ENCODE results near the gene SERPINB4.
"Not testable (repeated sequence)": the region's sequence is repeated elsewhere in the genome, so short reads cannot be mapped to it uniquely, and the experiment has no call there.

The SERPINB4 gene

DNA sequence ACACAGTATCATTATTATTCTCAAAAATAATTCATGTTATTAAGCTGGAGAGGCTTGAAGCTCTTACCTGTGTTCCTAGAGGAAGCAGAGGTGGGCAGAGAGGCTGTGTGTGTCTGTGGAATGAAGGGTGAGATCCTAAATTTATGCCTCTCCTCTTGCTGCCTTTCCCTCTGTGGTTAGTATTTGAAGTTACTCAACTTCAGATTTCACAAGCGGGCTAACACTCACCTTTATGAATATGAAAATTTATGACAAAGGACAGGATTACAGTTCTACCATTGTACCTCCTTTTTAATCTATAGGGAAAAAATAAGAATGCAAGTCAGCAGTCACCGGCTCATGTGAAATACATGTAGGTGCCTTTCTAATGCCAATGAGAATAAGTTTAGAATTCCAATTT, at the start of gene SERPINB4:
TSS of gene SERPINB4 (minus strand) at position 115 of the 400 bp plus-strand sequence. CDS start 679 bp downstream, outside the sequence.
- not testable (repeated sequence) for H3K4me3 ChIP-seq (ENCODE audit: low read length); H3K27ac ChIP-seq (ENCODE audit: low read depth, low read length); H3K27me3 ChIP-seq (ENCODE audit: control insufficient read depth, insufficient read depth, low read length); H3K36me3 ChIP-seq (ENCODE audit: control insufficient read depth, insufficient read depth, low read length); H3K4me1 ChIP-seq (ENCODE audit: control insufficient read depth, insufficient read depth, low read length); H3K9ac ChIP-seq (ENCODE audit: low read length)

DNA sequence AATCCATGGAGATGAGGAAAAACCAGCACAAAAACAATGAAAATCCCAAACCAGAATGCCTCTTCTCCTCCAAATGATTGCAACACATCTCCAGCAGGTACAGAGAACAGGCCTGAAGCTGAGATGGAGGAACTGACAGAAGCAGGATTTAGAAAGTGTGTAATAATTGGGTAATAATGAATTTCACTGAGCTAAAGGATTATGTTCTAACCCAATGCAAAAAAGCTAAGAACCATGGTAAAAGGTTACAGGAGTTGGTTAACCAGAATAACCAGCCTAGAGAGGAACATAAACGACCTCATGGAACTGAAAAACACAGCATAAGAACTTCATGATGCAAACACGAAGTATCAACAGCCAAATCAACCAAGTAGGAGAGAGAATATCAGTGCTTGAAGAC, 45.0 kb upstream of the SERPINB4 start:
- Histone ChIP-seq H3K4me3 (ENCODE audit: low read length) (no peak overlapping the region), H3K36me3 (ENCODE audit: control insufficient read depth, insufficient read depth, low read length) (no peaks in the 10 kb centered on the region), H3K27ac (ENCODE audit: low read depth, low read length) (no peak overlapping the region)

DNA sequence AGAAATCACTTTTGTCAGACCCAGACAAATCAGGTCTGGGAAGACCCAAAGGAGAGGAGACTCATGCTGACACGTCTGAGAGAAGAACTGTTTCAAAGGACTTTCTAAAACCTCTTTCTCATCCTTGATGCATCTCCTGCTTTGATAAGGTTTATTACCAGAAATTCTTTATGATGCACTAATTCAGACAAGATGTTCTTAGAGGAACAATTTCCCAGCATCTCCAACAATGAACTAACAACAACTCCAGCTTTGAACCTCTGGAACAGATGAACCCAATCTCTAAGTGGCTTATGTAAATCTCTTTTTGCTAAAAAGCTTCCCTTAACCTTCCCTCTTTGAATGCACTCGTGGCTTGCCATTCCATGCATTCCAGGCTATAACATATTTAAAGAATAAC, 42.8 kb upstream of the SERPINB4 start:
- H3K27me3 ChIP-seq (ENCODE audit: control insufficient read depth, insufficient read depth, low read length) = no peaks in the 10 kb centered on the region
- no peaks in the 10 kb centered on the region for H3K4me1 ChIP-seq (ENCODE audit: control insufficient read depth, insufficient read depth, low read length)
- H3K4me3 ChIP-seq (ENCODE audit: low read length) = no peak overlapping the region
- no peaks in the 10 kb centered on the region for H3K36me3 ChIP-seq (ENCODE audit: control insufficient read depth, insufficient read depth, low read length)
- no peak overlapping the region for H3K9ac ChIP-seq (ENCODE audit: low read length)
- H3K27ac ChIP-seq (ENCODE audit: low read depth, low read length) = no peak overlapping the region

More for the DNA sequence above, 45.0 kb upstream of the SERPINB4 start:
- no peak overlapping the region for H3K9ac ChIP-seq (ENCODE audit: low read length)
- H3K4me1 ChIP-seq (ENCODE audit: control insufficient read depth, insufficient read depth, low read length) = no peaks in the 10 kb centered on the region
- no peaks in the 10 kb centered on the region for H3K27me3 ChIP-seq (ENCODE audit: control insufficient read depth, insufficient read depth, low read length)

DNA sequence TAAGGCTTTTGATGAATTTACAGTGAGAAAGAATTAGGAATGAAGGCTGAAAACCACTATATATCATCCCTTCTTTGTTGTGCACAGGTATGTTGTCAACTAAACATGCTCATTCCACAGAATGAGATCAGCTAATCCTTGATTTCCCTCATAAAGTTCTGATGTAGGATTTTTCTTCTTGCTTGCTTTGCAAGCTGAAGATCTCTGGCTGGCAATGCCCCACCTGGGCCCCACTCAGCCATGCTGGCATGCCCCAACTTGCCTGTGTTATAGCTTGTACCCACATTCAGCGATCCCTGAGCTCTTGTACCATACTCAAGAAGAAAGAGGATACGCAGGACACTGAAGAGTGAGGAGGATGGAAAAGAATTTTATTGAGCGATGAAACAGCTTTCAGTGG, 40.7 kb upstream of the SERPINB4 start:
- H3K4me1 ChIP-seq (ENCODE audit: control insufficient read depth, insufficient read depth, low read length) = no peaks in the 10 kb centered on the region
- H3K27me3 ChIP-seq (ENCODE audit: control insufficient read depth, insufficient read depth, low read length) = no peaks in the 10 kb centered on the region
- H3K36me3 ChIP-seq (ENCODE audit: control insufficient read depth, insufficient read depth, low read length) = no peaks in the 10 kb centered on the region
- H3K27ac ChIP-seq (ENCODE audit: low read depth, low read length) = no peak overlapping the region
- no peak overlapping the region for H3K4me3 ChIP-seq (ENCODE audit: low read length)
- H3K9ac ChIP-seq (ENCODE audit: low read length) = no peak overlapping the region

DNA sequence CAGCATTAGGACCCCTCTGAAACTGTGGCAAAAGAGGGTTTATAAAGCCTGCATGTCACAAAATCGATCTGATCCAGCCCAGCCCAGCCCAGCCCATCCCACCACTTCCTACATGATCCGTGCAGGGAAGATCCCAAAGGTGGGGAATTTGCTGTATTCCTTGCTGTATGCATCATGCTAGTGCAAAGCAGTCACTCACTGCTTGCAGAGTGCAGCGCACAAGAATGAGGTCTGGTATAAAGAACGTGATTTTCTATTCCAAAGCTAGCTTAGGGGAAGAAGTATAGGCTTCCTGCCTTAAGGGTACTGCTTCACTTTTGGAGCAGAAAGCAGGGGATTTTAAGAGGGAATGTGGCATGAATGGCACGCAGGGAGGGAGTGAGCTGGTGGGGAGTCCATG, 39.8 kb upstream of the SERPINB4 start:
- Histone ChIP-seq H3K4me1 (ENCODE audit: control insufficient read depth, insufficient read depth, low read length) (no peaks in the 10 kb centered on the region), H3K9ac (ENCODE audit: low read length) (no peak overlapping the region), H3K36me3 (ENCODE audit: control insufficient read depth, insufficient read depth, low read length) (no peaks in the 10 kb centered on the region), H3K27ac (ENCODE audit: low read depth, low read length) (no peak overlapping the region), H3K27me3 (ENCODE audit: control insufficient read depth, insufficient read depth, low read length) (no peaks in the 10 kb centered on the region), H3K4me3 (ENCODE audit: low read length) (no peak overlapping the region)

DNA sequence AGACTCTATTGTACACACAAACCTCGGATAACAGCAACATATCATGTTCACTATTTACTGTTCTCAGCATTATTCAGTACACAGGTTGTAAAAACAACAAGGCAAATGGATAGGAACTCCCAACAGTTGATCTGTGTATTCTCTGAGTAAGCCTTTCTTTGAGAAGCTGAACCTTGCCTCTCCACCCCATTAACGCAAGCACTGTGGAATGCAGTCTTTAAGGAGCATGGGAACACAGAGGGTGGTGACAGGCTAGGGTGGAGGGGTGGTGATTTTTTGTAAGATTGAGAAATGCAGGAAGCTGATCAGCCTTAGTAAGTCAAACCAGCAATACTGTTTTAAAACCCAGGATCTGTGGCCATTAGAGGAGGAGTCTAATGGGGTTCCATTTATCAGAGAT, 39.1 kb upstream of the SERPINB4 start:
- no peaks in the 10 kb centered on the region for H3K27me3 ChIP-seq (ENCODE audit: control insufficient read depth, insufficient read depth, low read length)
- H3K9ac ChIP-seq (ENCODE audit: low read length) = no peak overlapping the region
- H3K27ac ChIP-seq (ENCODE audit: low read depth, low read length) = no peak overlapping the region
- H3K4me3 ChIP-seq (ENCODE audit: low read length) = no peak overlapping the region
- H3K36me3 ChIP-seq (ENCODE audit: control insufficient read depth, insufficient read depth, low read length) = no peaks in the 10 kb centered on the region
- no peaks in the 10 kb centered on the region for H3K4me1 ChIP-seq (ENCODE audit: control insufficient read depth, insufficient read depth, low read length)

DNA sequence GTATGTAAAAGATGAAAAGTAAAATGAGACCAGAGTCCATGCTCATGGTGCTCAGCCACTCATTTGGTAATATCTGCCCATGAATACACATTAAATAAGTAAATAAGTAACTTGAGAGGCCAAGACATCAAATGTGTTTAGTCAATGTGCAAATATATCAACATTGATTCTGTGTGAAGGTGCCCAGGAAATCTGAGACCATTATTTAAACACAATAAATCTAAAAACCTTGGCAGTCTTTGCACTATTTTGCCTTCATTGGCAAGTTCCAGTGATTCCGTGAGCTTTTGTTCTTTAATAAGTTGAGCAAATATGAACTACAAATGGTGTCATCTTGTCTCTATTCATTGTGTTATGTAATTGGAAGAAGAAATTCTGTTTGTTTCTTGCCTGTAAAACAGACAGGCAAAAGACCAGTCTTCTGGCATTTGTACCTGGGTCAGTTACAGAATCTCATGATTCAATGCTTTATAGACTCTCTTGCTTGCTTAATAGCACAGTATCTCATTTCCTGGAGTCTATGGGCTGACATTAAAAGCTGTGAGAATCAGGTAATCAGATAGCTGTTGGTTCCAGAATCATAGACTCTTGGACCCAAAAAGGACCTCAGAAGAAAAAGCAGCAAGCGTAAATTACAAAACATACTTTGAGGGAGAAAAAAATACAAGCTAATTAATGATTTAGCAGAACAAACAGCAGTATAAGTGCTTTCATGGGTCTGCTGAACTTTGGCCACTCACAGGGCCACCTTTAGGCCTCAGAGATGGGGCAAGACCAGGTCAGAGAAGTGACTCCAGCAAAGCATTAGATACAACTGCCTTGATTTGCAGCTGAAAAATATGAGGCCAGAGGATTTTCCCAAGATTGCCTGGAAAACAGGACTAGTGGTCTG, 37.6 kb upstream of the SERPINB4 start:
- H3K27ac ChIP-seq (ENCODE audit: low read depth, low read length) = no peak overlapping the region
- H3K4me3 ChIP-seq (ENCODE audit: low read length) = no peak overlapping the region
- H3K4me1 ChIP-seq (ENCODE audit: control insufficient read depth, insufficient read depth, low read length) = no peaks in the 10 kb centered on the region
- no peak overlapping the region for H3K9ac ChIP-seq (ENCODE audit: low read length)
- H3K36me3 ChIP-seq (ENCODE audit: control insufficient read depth, insufficient read depth, low read length) = no peaks in the 10 kb centered on the region
- H3K27me3 ChIP-seq (ENCODE audit: control insufficient read depth, insufficient read depth, low read length) = no peaks in the 10 kb centered on the region

DNA sequence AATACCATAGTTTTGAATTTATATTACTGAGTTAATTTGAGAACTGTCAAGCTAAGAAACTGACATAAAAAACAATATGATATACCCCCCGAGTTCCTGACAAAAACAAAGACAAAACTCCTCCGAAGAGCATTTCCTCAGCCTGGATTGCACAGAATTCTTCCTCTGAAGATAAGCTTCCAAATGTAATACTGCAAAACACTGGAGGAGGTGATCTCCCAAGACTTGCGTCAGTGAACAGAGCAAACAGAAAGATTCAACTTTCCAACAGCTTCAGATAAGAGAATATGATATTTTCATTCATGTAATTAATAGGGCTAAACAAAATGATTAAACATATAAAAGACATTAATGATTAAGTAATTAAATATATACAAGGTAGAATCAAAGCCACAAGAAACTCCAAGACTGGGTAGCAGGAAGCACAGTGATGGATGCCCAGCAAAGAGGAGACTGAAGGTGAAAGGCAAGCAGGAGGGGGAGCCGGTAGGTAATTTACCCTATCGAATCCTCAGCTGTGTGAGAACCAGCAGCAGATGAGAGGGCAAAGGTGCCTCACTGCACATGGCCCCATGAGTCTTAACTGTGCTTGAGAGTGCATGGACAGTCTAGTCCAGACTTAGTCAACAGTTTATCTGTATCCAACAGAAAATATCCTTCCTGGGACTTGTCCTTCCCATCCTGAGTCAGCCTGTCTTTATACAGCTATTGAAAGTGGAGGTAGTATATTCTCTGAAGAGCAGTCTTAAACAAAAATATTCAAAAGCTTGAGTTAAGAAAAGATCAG, 36.0 kb upstream of the SERPINB4 start:
- H3K4me1 ChIP-seq (ENCODE audit: control insufficient read depth, insufficient read depth, low read length) = no peaks in the 10 kb centered on the region
- no peak overlapping the region for H3K9ac ChIP-seq (ENCODE audit: low read length)
- H3K36me3 ChIP-seq (ENCODE audit: control insufficient read depth, insufficient read depth, low read length) = no peaks in the 10 kb centered on the region
- no peak overlapping the region for H3K27ac ChIP-seq (ENCODE audit: low read depth, low read length)
- H3K27me3 ChIP-seq (ENCODE audit: control insufficient read depth, insufficient read depth, low read length) = no peaks in the 10 kb centered on the region
- H3K4me3 ChIP-seq (ENCODE audit: low read length) = no peak overlapping the region

DNA sequence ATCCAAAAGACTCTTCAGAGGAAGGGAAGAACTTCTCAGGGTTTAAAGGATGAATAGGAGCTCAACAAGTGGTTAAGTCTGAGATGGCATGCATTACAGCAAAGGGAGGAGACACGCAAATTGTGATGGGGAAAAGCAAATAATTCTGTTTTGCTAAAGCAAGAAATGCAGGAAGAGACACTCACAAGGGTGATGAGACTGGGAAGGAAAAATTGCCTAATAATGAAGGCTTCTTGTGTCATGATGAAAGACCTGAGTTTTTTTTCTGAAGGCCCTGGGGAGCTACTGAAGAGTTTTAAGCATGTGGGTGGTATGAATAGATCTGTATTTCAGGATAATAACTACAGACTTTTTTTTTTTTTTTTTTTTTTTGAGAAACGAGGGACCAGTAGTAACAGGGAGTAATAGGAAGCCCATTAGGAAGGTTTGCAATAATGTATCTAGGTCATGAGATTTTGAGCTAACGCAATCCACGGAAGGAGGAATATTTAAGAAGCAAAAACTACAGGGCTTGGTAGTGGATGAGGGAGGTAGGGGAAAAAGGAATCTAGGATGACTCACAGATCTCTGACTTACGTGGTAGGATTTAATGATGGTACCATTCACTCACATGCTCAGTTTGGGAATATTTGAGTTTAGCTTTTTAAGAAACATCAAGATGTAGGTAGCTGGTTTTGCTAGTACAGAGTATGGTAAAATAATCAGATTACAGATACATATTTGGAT, 33.6 kb upstream of the SERPINB4 start:
- Histone ChIP-seq H3K27ac (ENCODE audit: low read depth, low read length) (no peak overlapping the region), H3K36me3 (ENCODE audit: control insufficient read depth, insufficient read depth, low read length) (no peaks in the 10 kb centered on the region)

DNA sequence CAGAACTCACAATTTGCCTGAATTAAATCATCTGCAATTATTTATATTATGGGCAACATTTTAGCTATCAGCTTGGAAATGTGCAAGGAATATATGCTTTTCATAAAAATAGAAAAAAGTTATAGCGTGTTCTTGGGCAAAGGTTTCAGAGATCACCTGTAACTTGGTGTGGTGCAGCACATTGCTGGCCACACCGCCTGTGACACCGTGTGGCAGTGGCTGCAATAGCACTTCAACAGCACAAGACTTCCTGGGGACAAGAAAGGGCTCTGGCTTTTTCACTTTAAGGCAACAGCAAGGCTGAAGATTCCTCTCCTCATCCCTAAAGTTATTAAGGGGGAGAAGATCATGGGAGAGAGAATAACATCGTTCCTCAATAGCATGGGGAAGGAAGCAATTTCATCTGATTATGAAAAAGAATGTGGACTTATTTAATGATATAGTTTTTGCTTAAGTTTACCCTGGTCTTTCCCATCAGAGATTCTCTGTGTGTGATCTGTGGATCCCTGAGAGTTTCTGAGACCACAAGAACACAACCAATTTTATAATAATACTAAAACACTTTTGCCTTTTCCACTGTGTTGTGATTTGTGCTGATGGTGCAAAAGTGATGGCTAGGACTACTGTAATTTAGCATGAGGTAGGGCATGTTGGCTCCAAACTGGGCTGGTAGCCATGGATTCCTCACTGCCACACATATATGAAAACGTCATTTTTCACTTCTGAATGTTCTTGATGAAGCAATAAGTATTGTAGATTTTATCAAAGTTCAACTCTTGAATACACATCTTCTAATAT, 32.7 kb upstream of the SERPINB4 start:
- Histone ChIP-seq H3K4me1 (ENCODE audit: control insufficient read depth, insufficient read depth, low read length) (no peaks in the 10 kb centered on the region), H3K27me3 (ENCODE audit: control insufficient read depth, insufficient read depth, low read length) (no peaks in the 10 kb centered on the region), H3K9ac (ENCODE audit: low read length) (no peak overlapping the region), H3K27ac (ENCODE audit: low read depth, low read length) (no peak overlapping the region), H3K36me3 (ENCODE audit: control insufficient read depth, insufficient read depth, low read length) (no peaks in the 10 kb centered on the region), H3K4me3 (ENCODE audit: low read length) (no peak overlapping the region)

More for the DNA sequence above, 33.6 kb upstream of the SERPINB4 start:
- H3K9ac ChIP-seq (ENCODE audit: low read length) = no peak overlapping the region
- no peaks in the 10 kb centered on the region for H3K4me1 ChIP-seq (ENCODE audit: control insufficient read depth, insufficient read depth, low read length)
- no peaks in the 10 kb centered on the region for H3K27me3 ChIP-seq (ENCODE audit: control insufficient read depth, insufficient read depth, low read length)
- no peak overlapping the region for H3K4me3 ChIP-seq (ENCODE audit: low read length)

DNA sequence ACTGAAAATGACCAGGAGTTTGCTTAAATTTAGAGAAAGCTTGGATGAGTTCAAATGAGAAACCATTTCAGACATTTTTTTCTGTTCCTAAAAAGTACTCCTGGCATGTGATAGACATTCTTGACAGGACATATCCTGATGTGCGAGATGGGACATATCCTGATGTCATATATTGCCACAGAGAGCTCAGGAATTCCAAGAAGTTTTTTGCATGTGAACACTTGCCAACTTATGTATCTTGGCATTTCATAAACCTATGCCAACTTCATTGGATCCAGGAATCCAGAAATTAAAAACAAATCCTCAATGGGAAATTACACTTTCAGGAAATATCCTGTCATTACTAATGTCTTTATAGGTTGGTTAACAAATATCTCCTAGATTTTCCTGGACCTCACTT, 20.5 kb upstream of the SERPINB4 start:
- Histone ChIP-seq H3K4me3 (ENCODE audit: low read length) (no peak overlapping the region), H3K27ac (ENCODE audit: low read depth, low read length) (no peak overlapping the region), H3K36me3 (ENCODE audit: control insufficient read depth, insufficient read depth, low read length) (no peaks in the 10 kb centered on the region), H3K4me1 (ENCODE audit: control insufficient read depth, insufficient read depth, low read length) (no peaks in the 10 kb centered on the region), H3K9ac (ENCODE audit: low read length) (no peak overlapping the region), H3K27me3 (ENCODE audit: control insufficient read depth, insufficient read depth, low read length) (no peaks in the 10 kb centered on the region)

DNA sequence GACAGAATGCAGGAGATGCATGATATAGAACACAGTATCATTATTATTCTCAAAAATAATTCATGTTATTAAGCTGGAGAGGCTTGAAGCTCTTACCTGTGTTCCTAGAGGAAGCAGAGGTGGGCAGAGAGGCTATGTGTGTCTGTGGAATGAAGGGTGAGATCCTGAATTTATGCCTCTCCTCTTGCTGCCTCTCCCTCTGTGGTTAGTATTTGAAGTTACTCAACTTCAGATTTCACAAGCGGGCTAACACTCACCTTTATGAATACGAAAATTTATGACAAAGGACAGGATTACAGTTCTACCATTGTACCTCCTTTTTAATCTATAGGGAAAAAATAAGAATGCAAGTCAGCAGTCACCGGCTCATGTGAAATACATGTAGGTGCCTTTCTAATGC, 17.7 kb upstream of the SERPINB4 start, which contains the start of gene SERPINB3:
TSS of gene SERPINB3 (minus strand) at position 144 of the 400 bp plus-strand sequence. CDS start 677 bp downstream, outside the sequence.
- H3K4me3 ChIP-seq (ENCODE audit: low read length); H3K27ac ChIP-seq (ENCODE audit: low read depth, low read length); H3K27me3 ChIP-seq (ENCODE audit: control insufficient read depth, insufficient read depth, low read length); H3K9ac ChIP-seq (ENCODE audit: low read length); H3K4me1 ChIP-seq (ENCODE audit: control insufficient read depth, insufficient read depth, low read length); H3K36me3 ChIP-seq (ENCODE audit: control insufficient read depth, insufficient read depth, low read length): not testable (repeated sequence)

Measured in rectal smooth muscle tissue (tissue), 1 donor.